HS-5 (cell line): ENCODE measurements around the gene SENP8.

ENCODE experiments used
- DNase-seq: peaks from one replicate; pipeline ENCODE4 v3.0.0-alpha.2; 2012; ENCODE audit warnings: low read depth

SENP8 gene

GRCh38 chr15:72113347-72114031, 4.7 kb upstream of the SENP8 start:
- no peak for DNase-seq

GRCh38 chr15:72116731-72117485, 1.3 kb upstream of the SENP8 start:
- peak; percentile 9 for DNase-seq

DNA sequence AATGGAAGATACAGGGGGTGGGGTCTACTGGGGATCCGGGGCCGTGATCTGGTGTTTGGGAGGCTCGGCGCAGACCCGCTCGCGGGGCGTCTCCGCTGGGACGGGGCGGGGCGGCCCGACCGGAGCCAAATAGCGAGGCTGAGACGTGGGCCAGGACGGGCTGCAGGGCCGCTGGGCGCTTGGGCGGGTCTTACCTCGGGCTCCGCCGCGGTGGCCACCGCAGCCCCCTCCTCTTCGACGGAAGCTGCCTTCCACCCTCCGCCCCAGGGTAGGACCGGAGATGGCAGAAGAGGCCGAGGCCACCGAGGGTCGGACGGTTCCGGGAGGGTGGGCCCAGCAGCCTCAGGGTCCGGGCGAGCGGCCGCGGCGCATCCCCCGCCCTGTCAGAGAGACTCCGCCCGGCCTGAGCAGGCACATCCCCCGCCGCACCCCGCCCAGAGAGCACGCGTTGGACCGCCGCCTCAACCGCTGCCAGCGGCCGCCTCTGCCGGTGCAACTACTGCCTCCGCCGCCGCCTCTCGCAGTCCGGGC, 652 bp upstream of the SENP8 start:
- peak; percentile 57 for DNase-seq

DNA sequence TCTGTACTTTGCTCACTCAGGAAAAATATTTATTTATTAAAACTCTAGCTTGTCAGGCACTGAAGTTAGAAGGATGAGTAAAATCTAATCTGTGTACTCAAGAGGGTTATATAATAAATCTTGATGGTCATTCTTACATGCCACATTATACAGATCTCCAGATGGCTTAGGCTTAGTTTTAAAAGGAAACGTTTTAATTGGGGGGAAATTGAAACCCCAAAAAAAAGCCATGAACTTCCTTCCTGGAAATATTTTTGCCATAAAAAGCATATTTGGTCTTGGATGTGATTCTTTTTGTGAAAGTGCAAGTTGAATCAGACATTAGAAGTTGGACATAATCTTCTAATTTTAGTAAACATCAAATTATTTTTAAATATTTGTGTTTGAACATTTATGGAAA, 6.0 kb downstream of the SENP8 start:
- no peak for DNase-seq

DNA sequence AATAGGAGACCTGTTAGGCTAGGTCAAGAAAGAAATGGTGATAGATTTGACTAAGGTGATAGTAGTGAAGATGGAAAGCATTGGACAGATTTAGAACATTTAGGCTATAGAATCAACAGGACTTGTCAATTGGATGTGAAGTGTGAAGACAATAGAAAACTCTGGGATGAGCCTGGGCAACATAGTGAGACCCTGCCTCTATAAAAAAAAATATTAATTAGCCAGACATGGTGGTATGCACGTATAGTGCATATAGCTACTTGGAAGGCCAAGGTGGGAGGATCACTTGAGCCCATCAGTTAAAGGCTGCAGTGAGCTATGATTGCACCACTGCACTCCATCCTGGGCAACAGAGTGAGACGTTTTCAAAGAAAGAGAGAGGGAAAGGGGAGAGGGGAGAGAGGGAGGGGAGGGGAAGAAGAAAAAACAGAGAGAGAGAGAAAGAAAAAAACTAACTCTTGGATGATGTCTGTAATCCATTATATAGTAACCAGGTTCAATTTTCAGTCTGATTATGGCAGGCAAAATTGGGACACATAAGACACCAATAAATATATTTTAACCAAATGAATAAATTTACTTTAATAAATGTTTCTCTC, 9.6 kb downstream of the SENP8 start:
- DNase-seq: no peak

GRCh38 chr15:72128359-72128758, 10.2 kb downstream of the SENP8 start:
- DNase-seq: no peak

- DNase-seq: no peak
These were observed 12.1 kb downstream of the SENP8 start for GRCh38 chr15:72130272-72130671.

DNA sequence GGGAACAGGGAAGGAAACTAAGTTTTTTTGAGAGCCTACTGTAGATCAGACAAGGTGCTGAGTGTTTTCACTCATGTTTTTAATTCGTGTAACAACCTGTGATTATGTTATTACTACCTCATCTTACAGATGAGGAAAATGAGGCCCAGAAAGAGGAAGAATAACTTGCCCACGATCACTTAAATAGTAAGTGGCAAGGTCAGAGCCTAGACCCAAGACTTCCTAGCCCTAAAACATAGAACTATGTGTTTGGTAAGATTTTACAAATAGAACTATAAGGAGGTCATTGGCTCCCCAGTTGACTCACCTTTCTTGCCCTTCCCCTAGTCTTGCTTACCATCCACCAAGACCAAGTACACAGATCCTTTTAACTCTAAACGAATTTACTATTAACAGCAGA, 13.7 kb downstream of the SENP8 start:
- no peak for DNase-seq

- no peak for DNase-seq
These were observed 15.0 kb downstream of the SENP8 start for GRCh38 chr15:72133211-72133610.

GRCh38 chr15:72135719-72136118, 17.5 kb downstream of the SENP8 start:
- no peak for DNase-seq

DNA sequence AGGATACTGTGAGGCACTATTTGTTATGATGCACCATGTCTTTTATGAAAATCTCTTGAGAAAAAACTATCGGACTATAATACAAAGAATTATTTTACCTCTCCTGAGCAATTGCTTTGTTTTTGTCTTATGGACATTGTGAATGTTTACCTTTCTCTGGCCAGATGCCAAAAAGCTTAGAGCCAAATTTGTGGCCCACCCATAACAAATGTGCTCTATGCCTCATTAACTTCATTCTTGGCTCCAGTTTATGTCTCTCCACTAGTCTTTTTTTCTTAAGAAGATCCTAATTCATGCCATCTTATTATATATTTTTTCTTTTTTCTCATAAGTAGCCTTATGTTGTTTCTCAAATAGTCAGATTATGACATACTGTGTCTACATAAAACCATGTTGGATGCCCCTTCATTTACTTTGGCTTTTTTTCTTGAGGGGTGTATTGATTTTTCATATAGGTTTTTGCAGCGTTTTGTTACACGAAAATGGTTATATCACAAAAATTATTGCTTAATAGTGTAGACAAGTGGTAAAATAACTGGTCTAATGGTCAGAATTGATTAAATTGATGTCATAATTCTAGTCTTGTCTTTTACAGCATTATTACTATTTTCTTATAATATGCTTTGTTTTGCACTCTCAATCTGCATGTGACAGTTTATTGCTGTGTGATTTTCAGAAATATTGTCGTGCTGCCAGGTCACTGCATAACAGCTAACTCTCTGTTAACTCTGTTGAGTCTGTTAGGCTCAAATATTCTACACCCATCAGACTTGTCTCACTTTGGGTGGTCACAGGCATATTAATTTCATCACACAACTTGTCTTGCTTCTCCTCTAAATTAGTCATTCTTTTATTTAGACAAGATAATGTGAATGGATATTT, 18.2 kb downstream of the SENP8 start:
- DNase-seq: no peak

DNA sequence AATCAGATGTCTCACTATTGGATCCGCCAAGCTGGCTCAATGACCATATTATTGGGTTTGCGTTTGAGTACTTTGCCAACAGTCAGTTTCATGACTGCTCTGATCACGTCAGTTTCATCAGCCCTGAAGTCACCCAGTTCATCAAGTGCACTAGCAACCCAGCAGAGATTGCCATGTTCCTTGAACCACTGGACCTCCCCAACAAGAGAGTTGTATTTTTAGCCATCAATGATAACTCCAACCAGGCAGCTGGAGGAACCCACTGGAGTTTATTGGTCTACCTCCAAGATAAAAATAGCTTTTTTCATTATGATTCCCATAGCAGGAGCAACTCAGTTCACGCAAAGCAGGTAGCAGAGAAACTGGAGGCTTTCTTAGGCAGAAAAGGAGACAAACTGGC, 21.5 kb downstream of the SENP8 start:
- no peak for DNase-seq

DNA sequence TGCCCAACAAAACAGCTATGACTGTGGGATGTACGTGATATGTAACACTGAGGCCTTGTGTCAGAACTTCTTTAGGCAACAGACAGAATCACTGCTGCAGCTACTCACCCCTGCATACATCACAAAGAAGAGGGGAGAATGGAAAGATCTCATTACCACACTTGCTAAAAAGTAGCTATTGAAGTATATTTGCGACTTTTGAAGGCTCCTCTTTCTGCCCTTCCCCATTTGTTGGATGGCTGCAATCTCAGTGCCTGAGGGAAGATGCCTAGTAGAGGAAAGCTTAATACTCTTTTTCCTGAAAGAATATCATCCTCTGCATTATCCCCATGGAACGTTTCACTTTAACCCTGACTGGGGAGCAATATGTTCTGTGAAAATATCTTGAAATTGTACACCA, 21.9 kb downstream of the SENP8 start:
- DNase-seq: no peak

DNA sequence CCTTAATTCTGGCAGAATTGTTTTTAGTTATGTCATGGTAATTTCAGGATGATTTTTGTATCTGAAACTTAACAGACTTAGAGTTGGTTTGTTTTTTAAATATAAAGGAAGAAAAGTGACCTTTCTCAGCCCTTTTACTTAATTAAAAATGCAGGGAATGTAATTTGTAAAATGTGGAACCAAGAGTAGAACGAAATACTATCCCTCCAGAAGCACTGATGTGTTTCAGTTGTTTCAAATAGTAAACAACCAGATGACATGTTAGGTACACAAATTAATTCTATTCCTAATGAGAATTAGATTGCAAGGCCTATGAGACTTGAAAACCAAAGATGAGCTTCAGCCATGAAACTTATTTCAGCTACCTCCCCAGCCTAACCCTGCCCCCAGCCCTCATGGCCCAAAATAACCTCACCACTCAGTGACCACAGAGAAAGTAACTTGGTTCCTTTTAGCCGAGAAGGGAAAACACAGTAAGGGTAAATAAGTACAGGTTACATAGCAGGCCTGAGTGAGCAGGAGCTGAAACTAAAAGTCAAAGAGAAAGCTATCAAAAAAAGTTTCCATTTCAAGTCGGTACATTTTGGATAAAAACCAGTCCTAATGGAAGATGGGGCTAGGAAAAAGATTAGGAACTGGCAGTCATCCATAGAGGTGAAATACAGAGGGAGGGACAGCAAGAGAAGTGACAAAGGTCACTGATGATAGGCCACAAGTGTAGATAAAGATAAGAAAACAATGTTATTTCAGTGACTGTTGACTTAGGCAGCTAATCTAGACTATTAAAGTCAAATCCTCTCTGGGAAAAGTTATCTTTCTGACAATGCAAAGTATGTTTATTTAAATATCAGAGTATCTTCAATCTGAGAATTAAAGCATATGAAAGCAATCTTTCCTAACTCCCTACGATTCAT, 23.2 kb downstream of the SENP8 start:
- DNase-seq: no peak

DNA sequence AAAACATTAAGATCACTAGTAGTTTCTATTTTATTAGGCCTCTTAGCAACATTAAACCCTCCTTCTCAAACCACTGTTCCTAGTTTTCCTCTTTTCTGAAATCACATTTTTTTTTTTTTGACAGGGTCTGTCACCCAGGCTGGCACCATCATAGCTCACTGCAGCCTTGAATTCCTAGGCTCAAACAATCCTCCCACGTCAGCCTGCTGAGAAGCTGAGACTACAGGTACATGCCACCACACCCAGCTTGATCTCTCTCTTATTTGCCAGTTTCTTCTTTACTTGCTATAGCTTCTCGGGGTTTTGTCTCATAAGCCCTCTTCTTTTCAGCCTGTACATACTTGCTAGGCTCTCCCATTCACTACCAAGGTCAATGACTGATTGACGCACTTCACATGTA, 28.0 kb downstream of the SENP8 start:
- no peak for DNase-seq

DNA sequence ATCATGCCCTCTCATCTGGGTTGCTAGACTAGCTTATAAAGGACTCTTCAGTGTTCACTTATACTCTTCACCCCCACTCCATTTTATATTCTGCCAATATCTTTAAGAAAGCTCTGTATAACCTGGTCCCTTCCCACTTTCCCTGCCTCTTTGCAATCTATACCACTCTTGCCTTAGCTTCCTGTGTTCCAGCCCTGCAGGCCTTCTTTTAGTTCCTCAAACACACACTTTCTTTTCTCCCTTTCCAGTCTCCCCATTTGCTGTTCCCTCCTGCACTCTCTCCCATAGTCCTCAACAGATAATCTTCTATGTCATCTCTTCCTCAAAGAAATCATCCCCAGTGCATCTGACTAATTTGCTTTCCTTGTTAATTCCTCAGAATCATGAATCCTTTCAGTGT, 28.7 kb downstream of the SENP8 start:
- no peak for DNase-seq

GRCh38 chr15:72147418-72147817, 29.2 kb downstream of the SENP8 start:
- no peak for DNase-seq

DNA sequence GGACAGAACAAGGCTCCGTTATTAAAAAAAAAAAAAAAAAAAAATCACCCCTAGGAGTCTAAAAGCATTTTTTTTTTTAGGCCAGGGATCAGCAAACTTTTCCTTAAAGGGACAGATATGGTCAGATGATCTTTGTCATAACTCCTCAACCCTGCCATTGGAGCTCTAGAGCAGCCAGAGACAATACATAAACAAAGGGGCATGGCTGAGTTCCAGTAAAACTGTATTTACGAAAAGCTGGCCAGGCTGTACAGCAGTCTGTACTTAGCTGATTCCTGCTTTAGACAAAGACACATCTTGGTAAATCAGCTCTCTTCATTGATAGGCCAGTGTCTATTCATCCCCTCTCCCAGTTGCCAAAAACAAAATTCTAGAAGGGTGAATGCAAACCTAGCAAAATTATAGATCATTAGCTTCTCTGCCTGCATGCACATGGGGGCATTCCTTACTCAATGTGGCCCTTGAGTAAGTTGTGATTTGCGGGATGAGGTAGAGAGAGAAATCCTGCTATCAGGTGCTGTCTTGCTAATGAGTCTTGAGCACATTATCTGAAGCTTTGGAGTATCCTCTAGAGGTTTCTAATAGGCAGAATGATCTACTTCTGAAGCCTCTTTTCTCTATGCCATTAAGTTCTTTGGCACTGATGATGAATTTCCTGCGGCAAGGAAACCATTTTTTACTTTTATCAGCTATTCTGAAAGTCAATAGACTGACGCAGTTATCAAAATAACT, 35.2 kb downstream of the SENP8 start:
- DNase-seq: no peak

DNA sequence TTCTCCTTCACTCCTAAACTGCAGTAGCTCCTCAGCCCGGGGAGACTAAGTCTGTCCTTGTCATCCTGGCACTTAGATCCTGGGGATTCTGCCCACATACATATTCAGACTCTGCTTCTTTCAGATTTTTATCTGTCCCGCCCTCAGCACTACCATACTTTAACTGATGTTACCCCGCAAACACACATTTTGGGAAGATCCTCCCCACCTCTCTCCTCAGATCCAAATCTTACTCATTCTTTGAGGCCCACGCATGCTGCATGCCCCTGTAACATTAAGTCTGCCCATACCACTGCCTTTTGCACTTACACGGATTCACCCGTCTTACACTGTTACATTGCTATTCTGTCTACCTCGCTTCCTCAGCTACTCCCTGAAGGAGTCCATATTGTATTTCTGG, 36.1 kb downstream of the SENP8 start:
- no peak for DNase-seq

GRCh38 chr15:72155003-72155621, 36.9 kb downstream of the SENP8 start:
- no peak for DNase-seq
